T-cell (primary cell): Measurements from ENCODE around the gene DND1. TPM values are rescaled to one million over a fixed set of nuclear protein-coding genes. Genes with fewer than 3 reads are reported as not detected.

ENCODE experiments used
- ATAC-seq, 4 experiments: fragments of 200-7000 bp in 3 of 4; fragments of 150-1000 bp in 1 of 4; cut with Tn5 transposase; replicated peaks in 1 of 4; 1 replicate in 3 of 4; 2 replicates in 1 of 4; pipeline ENCODE4 v1.10.0; 2021; ENCODE audit warnings: moderate library complexity in 3 of 4, mild to moderate bottlenecking in 2 of 4, moderate number of reproducible peaks in 1 of 4
- CTCF ChIA-PET, 2 donors: fragments of 300-600 bp; sonication (Branson Sonifier 250); formaldehyde crosslinking; loops; one replicate each; lab custom pipeline; 2022; ENCODE audit warnings: antibody characterized with exemption in 2 of 2; lab: Charles Lee
- POLR2A ChIA-PET, 2 donors: fragments of 300-600 bp; sonication (Branson Sonifier 250); formaldehyde crosslinking; loops; one replicate each; lab custom pipeline; 2022; ENCODE audit warnings: antibody characterized with exemption in 2 of 2; lab: Charles Lee
- DNase-seq, 35 experiments: peaks; one replicate each; pipeline versions ENCODE4 v3.0.0 to v3.0.0-alpha.2; 2013 to 2023
- H3K27ac ChIP-seq: one replicate; pipeline ENCODE4 v1.5.1; 2013; ENCODE audit warnings: low read length
- H3K27me3 ChIP-seq, 2 experiments: replicated peaks in 1 of 2; 1 replicate in 1 of 2; 2 replicates in 1 of 2; pipeline versions ENCODE4 v1.6.1 to v1.7.0; 2013; ENCODE audit warnings: low read length in 1 of 2, mixed read lengths in 1 of 2; ENCODE audit not compliant: control insufficient read depth in 2 of 2, insufficient read depth in 2 of 2; ENCODE audit errors: extremely low read depth in 1 of 2
- H3K36me3 ChIP-seq, 2 donors: 1 replicate in 1 of 2; 2 replicates in 1 of 2; pipeline versions ENCODE4 v1.6.1 to v1.7.0; 2013; ENCODE audit warnings: low read length in 1 of 2; ENCODE audit not compliant: control insufficient read depth in 2 of 2, insufficient read depth in 1 of 2; ENCODE audit errors: extremely low read depth in 1 of 2
- H3K4me1 ChIP-seq, 2 experiments: 1 replicate in 1 of 2; 2 replicates in 1 of 2; pipeline versions ENCODE4 v1.6.1 to v1.7.0; 2013; ENCODE audit warnings: low read length in 2 of 2, mixed read lengths in 1 of 2; ENCODE audit not compliant: insufficient read depth in 2 of 2, control insufficient read depth in 1 of 2; ENCODE audit errors: extremely low read depth in 1 of 2
- H3K4me3 ChIP-seq, 2 donors: 1 replicate in 1 of 2; 2 replicates in 1 of 2; pipeline versions ENCODE4 v1.5.1 to v1.7.0; 2013; ENCODE audit warnings: mild to moderate bottlenecking in 2 of 2, low read length in 1 of 2, moderate library complexity in 1 of 2; ENCODE audit not compliant: control insufficient read depth in 1 of 2; ENCODE audit errors: extremely low read depth in 1 of 2
- H3K9me3 ChIP-seq: 2 replicates; pipeline ENCODE4 v1.7.0; 2013
- H3K27ac Mint-ChIP-seq, 2 donors: one replicate each; pipeline ENCODE4 v1.8.0; 2020 to 2021; ENCODE audit warnings: mild to moderate bottlenecking in 2 of 2, mixed read lengths in 2 of 2
- H3K27me3 Mint-ChIP-seq, 2 donors: one replicate each; pipeline ENCODE4 v1.8.0; 2021 to 2022; ENCODE audit warnings: mixed read lengths in 2 of 2
- H3K36me3 Mint-ChIP-seq: one replicate; pipeline ENCODE4 v1.8.0; 2021; ENCODE audit warnings: mixed read lengths
- H3K4me1 Mint-ChIP-seq, 3 donors: one replicate each; pipeline ENCODE4 v1.8.0; 2020 to 2022; ENCODE audit warnings: mixed read lengths in 3 of 3, mild to moderate bottlenecking in 1 of 3
- H3K4me3 Mint-ChIP-seq, 3 donors: one replicate each; pipeline ENCODE4 v1.8.0; 2020 to 2022; ENCODE audit warnings: mild to moderate bottlenecking in 3 of 3, mixed read lengths in 3 of 3, moderate library complexity in 3 of 3
- H3K9me3 Mint-ChIP-seq, 3 donors: one replicate each; pipeline ENCODE4 v1.8.0; 2020 to 2022; ENCODE audit warnings: mixed read lengths in 3 of 3
- WGBS: methylation state at CpG from one replicate; pipeline ENCODE4 v1.1.5; 2013; ENCODE audit warnings: missing lambda C conversion rate; ENCODE audit not compliant: insufficient coverage; 5-methylcytosine and 5-hydroxymethylcytosine counted together
- total RNA-seq, 35 experiments: library from RNA in 6 of 35; stranded (reverse) in 6 of 35; fragments of 120-200 nt in 1 of 35; gene quantifications; one replicate each; pipeline versions ENCODE4 v1.2.1 to v1.2.4 and lab custom pipeline; 2013 to 2026

Gene DND1
- total RNA-seq, 5 donors from 2014 or later (not counting 1 experiment from before 2014, with no cell fraction given), result 3.0 to 6.4 (median 5.5) TPM

- WGBS, result 100% methylated on average over 3 of the region's 4 CpGs
Observed at GRCh38 chr5:140696891-140697492, 23.6 kb upstream of the DND1 start.

GRCh38 chr5:140694276-140694675, 20.9 kb upstream of the DND1 start:
- Histone ChIP-seq H3K4me1 (peaks cover 17 to 21% of the 10 kb centered on the region in 2 experiments), H3K27ac (no peak overlapping the region), H3K4me3 (no peak overlapping the region), H3K9me3 (no peaks in the 10 kb centered on the region), H3K36me3 (peaks cover 18 to 59% of the 10 kb centered on the region in 2 donors), H3K27me3 (no peaks in the 10 kb centered on the region)
- Mint-ChIP-seq H3K4me3 (no peak overlapping the region), H3K27ac (no peak overlapping the region), H3K36me3 (peaks cover 50% of the 10 kb centered on the region), H3K9me3 (no peaks in the 10 kb centered on the region), H3K27me3 (no peaks in the 10 kb centered on the region), H3K4me1 (peaks cover 34 to 45% (median 36%) of the 10 kb centered on the region in 3 donors)
- DNase-seq, result no peak
- POLR2A ChIA-PET, result interaction anchor here (0.5 to 0.8 kb wide), 4 partner anchors 9 to 392 kb away, joined by 3 to 5 read pairs (median 3); no protein-coding TSS in a partner anchor
- WGBS, result 95% methylated on average over 4 of the region's 5 CpGs
- CTCF ChIA-PET, result no interaction called here
- no peak for ATAC-seq

More at GRCh38 chr5:140696891-140697492, 23.6 kb upstream of the DND1 start:
- POLR2A ChIA-PET, result interaction anchor here in 1 of 2 donors (0.6 kb wide), 1 partner anchor 10 kb away, joined by 4 read pairs; no protein-coding TSS in a partner anchor
- Mint-ChIP-seq H3K4me1 (peaks cover 31 to 42% (median 35%) of the 10 kb centered on the region in 3 donors), H3K36me3 (peaks cover 54% of the 10 kb centered on the region), H3K9me3 (no peaks in the 10 kb centered on the region), H3K27me3 (no peaks in the 10 kb centered on the region), H3K4me3 (no peak overlapping the region), H3K27ac (no peak overlapping the region)
- ATAC-seq (no peak), DNase-seq (no peak)
- Histone ChIP-seq H3K27ac (no peak overlapping the region), H3K36me3 (peaks cover 18 to 68% of the 10 kb centered on the region in 2 donors), H3K9me3 (no peaks in the 10 kb centered on the region), H3K4me1 (peaks cover 18 to 21% of the 10 kb centered on the region in 2 experiments), H3K27me3 (no peaks in the 10 kb centered on the region), H3K4me3 (no peak overlapping the region)
- CTCF ChIA-PET, result interaction anchor here in 1 of 2 donors (0.6 to 0.7 kb wide), 3 partner anchors 18 to 893 kb away, joined by 3 read pairs; no protein-coding TSS in a partner anchor

DNA sequence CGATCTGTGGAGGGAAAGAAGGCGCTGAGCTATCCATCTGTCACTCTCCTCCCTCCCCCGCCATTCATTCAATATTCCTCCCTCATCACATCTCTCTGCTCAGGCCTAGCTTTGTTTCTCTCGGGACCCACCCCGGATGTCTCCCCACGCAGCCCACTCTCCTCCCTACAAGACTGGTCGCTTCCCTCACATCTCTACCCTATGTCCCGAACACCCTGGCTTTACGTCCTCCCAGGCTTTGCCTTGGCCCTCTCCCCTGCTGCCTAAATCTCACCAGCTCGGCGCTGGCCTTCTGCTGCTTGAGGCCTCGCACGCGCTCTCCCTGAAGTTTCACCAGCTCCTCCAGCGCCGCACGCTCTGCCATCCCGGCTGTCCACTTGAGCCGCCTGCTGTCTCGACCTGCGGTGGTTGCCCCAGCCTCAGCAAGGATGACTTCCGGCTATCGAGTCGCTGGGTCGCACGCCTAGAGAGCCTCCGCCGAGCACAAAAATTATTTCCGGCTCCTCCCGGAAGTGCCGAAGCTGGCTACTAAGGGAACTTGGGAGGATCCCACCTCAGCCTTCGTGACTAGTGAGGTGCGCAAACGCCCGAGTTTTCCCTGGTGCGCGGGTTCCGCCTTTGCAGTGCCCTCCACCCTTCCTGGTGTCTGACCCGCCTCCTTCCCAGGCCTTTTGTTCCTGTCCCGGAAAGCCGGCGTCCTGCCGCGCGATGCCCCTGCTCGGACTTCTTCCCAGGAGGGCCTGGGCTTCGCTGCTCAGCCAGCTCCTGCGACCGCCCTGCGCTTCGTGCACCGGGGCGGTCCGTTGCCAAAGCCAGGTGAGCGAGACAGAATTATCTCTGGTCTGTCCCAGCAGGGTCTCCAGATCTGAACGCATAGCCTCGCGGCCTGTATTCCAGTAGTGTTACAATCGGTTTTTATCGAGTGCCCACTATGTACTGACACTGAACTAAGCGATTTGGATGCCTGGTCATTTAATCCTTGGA, 17.9 kb upstream of the DND1 start, which contains the start of the genes HARS1 and HARS2:
Gene HARS1 (minus strand): TSS at position 430 of the 984 bp plus-strand sequence. CDS start 66 bp downstream, at position 364.
Gene HARS2 (plus strand): TSS at position 515 of the 984 bp plus-strand sequence. CDS start 194 bp downstream, at position 709.
- Mint-ChIP-seq H3K36me3 (peaks cover 35% of the 10 kb centered on the region), H3K9me3 (no peaks in the 10 kb centered on the region), H3K27ac (peak within 1 kb of the TSS; percentile 99), H3K4me3 (peak within 1 kb of the TSS; percentile 99 to 100 (median 99)), H3K4me1 (peaks cover 47 to 50% (median 50%) of the 10 kb centered on the region in 3 donors), H3K27me3 (no peaks in the 10 kb centered on the region)
- Histone ChIP-seq H3K27ac (peak within 1 kb of the TSS; percentile 75), H3K9me3 (no peaks in the 10 kb centered on the region), H3K36me3 (peaks cover 7 to 45% of the 10 kb centered on the region in 2 donors), H3K4me3 (peak within 1 kb of the TSS; percentile 85 to 95), H3K27me3 (no peaks in the 10 kb centered on the region), H3K4me1 (peaks cover 17 to 24% of the 10 kb centered on the region in 2 experiments)
- DNase-seq (peak; percentile 59 to 88 (median 75)), ATAC-seq (peak; percentile 95 to 96 (median 96))
- under 1% methylated on average over 60 of the region's 61 CpGs for WGBS
- CTCF ChIA-PET, result interaction anchor here in 1 of 2 donors (0.6 to 1.8 kb wide), 4 partner anchors 9 to 222 kb away, joined by 3 to 13 read pairs (median 6); partner anchors contain the start of genes IK, NDUFA2 and ZMAT2
- POLR2A ChIA-PET, result interaction anchor here (0.6 to 1.5 kb wide), 7 partner anchors 9 to 901 kb away, joined by 3 to 6 read pairs (median 3); partner anchors contain the start of genes ZMAT2 (in 2 of the 2), ANKHD1 (in 1 of the 2), IK (in 1 of the 2) and NDUFA2 (in 1 of the 2)

- no peaks in the 10 kb centered on the region for H3K27me3 ChIP-seq
- Mint-ChIP-seq H3K4me3 (peak overlapping the region; percentile 99 to 100 (median 99)), H3K27ac (peak overlapping the region; percentile 99), H3K36me3 (peaks cover 29% of the 10 kb centered on the region), H3K9me3 (no peaks in the 10 kb centered on the region), H3K4me1 (peaks cover 47 to 50% (median 50%) of the 10 kb centered on the region in 3 donors), H3K27me3 (no peaks in the 10 kb centered on the region)
- peaks cover 7 to 37% of the 10 kb centered on the region in 2 donors for H3K36me3 ChIP-seq
- ATAC-seq, result no peak
- H3K4me3 ChIP-seq, result peak overlapping the region; percentile 85 to 95
- no peaks in the 10 kb centered on the region for H3K9me3 ChIP-seq
- ChIA-PET CTCF (interaction anchor here in 1 of 2 donors (0.6 to 1.8 kb wide), 4 partner anchors 10 to 221 kb away, joined by 3 to 13 read pairs (median 6); partner anchors contain the start of genes IK, NDUFA2 and ZMAT2), POLR2A (interaction anchor here (0.6 to 1.5 kb wide), 5 partner anchors 10 to 133 kb away, joined by 3 to 6 read pairs (median 3); partner anchors contain the start of genes ZMAT2 (in 2 of the 2), IK (in 1 of the 2), NDUFA2 (in 1 of the 2) and SRA1 (in 1 of the 2))
- 63% methylated on average over 3 of the region's 8 CpGs for WGBS
- DNase-seq, result no peak
- peak overlapping the region; percentile 75 for H3K27ac ChIP-seq
- peaks cover 17 to 24% of the 10 kb centered on the region in 2 experiments for H3K4me1 ChIP-seq
Observed at GRCh38 chr5:140690376-140690932, 17.1 kb upstream of the DND1 start.

- ATAC-seq, result no peak
- Mint-ChIP-seq H3K4me3 (no peak overlapping the region), H3K27me3 (no peaks in the 10 kb centered on the region), H3K4me1 (no peaks in the 10 kb centered on the region), H3K36me3 (peaks cover 58% of the 10 kb centered on the region), H3K27ac (no peak overlapping the region), H3K9me3 (no peaks in the 10 kb centered on the region)
- ChIA-PET POLR2A (interaction anchor here in 1 of 2 donors (0.5 kb wide), 1 partner anchor 8 kb away, joined by 3 read pairs; no protein-coding TSS in a partner anchor), CTCF (interaction anchor here in 1 of 2 donors (0.6 kb wide), 1 partner anchor 19 kb away, joined by 3 read pairs; no protein-coding TSS in a partner anchor)
- 100% methylated on average over 1 of the region's 7 CpGs for WGBS
- H3K4me3 ChIP-seq, result no peak overlapping the region
- no peak overlapping the region for H3K27ac ChIP-seq
- no peaks in the 10 kb centered on the region for H3K27me3 ChIP-seq
- H3K9me3 ChIP-seq, result no peaks in the 10 kb centered on the region
- no peak for DNase-seq
- peaks cover 4 to 86% of the 10 kb centered on the region in 2 donors for H3K36me3 ChIP-seq
- no peaks in the 10 kb centered on the region for H3K4me1 ChIP-seq
Observed at GRCh38 chr5:140678993-140679392, 5.6 kb upstream of the DND1 start.
